HG03520 (cell line): ENCODE data around the gene DDX39B.
"Not testable (repeated sequence)": the region's sequence is repeated elsewhere in the genome, so short reads cannot be mapped to it uniquely, and the experiment has no call there.

Source experiments
- ATAC-seq: cut with Tn5 transposase; IDR thresholded peaks from one replicate; pipeline ENCODE4 v1.9.1; 2021; ENCODE audit warnings: mild to moderate bottlenecking, moderate library complexity; ENCODE audit not compliant: unreplicated experiment

Gene DDX39B

DNA sequence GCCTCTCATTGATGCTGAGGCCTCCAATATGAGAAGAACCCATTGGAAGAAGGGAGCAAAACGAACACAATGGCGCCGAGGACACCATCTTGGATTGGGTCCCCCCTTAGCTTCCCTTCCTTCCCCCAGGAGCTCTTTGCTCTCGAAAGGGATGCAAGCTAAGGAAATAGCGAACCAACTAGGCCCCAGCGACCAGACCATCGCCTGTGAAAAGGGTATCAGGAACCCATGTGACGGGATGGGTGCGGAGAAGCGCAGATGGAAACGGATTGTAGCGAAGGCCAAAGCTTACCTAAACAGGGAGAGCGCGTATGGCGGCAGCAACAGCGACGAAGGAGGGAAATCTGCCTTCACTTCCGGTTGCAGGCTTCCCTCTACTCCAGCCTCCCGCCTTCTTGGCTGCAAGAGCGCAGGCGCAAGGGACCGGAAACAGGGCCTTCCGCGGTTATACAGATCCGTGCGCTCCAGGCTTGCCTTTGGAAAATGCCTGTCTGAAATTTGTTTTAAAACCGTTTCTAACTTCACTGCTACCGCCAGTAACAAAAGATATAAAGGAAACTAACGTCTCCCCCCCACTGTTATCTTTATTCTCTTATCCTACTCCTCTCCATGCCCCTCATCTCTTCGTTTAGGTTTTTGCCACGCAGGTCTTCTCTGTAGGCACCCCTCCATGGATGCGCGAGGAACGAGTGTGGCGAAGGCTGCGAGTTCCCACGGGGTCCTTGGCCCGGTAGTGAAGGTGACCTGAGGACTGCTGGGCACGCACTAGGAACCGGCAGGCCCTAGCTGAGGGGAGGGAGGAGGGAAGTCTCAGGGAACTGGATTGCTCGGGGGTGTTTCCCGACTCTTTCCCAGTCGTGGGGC, at the start of gene DDX39B:
TSS of gene DDX39B (minus strand) at position 346 of the 864 bp plus-strand sequence. CDS start 1,471 bp downstream, outside the sequence.
- ATAC-seq, result peak; percentile 52

DNA sequence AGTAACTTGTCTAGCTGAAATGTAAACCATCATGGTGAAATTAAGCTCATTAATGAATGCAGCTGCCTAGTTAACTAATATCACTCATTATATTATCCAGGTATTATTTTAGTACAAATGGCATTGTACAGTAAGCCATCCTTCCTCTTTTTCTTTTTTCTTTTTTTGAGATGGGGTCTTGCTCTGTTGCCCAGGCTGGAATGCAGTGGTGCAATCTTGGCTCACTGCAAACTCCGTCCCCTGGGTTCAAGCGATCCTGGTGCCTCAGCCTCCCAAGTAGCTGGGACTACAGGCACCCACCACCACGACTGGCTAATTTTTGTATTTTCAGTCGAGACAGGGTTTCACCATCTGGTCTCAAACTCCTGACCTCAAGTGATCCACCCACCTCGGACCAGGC, 48.9 kb upstream of the DDX39B start:
- ATAC-seq, result not testable (repeated sequence)

DNA sequence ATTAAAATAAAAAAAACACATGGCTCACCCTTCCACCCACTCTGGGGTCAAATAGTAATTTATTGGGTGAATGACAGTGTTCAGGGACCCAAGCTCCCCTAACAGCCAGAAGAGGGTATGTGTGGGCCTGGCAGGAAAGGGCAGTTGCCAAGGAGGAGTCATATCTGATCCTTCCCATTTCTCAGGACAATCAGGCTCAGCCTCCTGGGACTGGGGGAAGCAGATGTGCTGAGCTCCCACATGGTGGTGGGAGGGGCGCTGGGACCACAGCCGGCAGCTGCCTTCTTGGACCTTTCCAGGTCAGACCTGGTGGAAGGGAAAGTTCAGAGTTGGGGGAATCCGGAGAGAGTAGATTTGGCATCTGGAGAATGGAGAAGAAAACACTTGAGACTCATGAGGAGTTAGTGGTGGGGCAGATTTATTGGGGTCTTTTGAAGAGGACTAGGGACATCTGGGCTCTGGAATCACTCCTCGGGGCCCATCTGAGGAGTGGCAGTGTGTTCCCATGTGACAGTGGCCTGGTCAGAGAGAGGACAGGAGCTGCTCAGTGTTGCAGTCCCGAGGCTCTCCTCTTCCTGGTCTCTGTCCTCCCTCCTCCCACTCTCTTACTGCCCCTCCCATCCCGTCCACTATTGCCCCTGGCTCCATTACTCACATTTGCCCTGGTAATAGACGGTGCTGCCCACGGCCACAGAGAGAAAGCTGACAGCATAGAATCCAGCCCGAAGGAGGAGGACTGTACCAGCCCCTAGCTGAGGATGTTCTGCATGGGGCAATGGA, 47.3 kb upstream of the DDX39B start:
- ATAC-seq, result no peak

DNA sequence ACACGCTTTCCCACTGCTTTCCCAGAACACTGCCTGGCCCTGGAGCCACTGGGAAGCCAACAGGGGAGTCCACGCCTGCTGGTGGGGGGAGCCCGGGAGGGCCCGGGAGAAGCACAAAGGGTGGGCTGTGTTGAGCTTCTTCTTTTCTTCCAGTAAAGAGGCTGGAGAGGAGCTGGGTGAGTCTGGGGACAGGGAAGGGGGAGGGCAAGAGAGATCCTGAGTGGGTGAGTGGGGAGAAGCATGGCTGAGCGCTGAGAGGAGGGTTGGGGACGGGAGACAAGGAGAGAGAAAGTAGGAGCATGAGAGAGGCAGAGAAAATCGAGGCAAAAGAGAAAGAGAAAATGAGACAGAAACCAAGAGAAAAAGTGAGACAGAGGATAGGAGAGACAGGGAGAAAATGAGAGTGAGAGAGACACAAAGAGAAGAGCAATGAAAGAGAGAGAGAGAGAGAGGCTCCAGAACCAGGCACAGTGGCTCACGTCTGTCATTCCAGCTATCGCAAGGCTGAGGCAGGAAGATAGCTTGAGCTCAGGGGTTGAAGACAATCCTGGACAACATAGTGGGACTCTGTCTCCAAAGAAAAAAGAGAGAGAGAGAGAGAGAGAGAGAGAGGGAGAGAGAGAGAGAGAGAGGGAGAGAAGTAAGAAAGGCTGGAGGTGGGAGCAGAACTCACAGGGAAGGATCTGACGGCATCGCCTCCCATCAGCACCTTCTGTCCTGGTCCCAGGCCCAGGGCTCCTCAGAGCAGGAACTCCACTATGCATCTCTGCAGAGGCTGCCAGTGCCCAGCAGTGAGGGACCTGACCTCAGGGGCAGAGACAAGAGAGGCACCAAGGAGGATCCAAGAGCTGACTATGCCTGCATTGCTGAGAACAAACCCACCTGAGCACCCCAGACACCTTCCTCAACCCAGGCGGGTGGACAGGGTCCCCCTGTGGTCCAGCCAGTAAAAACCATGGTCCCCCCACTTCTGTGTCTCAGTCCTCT, 46.3 kb upstream of the DDX39B start:
- ATAC-seq, result no peak

DNA sequence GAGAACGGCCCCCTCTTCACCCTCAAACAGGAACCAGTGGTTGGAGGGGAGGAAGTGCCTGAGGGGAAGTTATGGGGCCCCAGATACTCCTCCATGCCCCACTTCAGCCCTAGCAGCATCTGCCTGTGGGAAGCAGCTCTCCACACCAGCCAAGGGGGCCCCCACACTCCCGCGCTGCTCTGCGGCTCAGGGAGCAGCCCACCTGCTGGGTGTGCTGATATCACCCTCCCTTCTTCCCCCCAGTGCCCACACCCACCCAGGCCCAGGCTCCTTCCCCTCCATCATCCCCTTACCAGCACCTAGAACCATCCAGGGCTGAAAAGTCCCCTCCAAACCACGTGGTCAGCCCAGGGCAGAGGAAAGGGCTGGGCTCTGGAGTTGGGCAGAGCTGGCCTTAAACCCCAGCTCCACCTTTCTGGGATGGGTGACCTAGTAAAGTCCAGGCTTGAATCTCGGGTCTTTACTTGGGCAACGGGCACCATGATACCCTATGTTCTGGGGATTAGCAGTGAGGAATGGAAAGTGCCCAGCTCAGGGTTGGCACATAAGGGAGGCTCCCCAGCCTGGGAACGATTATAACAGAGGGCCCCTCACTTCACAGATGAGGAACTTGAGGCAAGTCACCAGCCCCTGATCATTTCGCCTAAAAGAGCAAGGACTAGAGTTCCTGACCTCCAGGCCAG, 44.9 kb upstream of the DDX39B start:
- ATAC-seq, result no peak

DNA sequence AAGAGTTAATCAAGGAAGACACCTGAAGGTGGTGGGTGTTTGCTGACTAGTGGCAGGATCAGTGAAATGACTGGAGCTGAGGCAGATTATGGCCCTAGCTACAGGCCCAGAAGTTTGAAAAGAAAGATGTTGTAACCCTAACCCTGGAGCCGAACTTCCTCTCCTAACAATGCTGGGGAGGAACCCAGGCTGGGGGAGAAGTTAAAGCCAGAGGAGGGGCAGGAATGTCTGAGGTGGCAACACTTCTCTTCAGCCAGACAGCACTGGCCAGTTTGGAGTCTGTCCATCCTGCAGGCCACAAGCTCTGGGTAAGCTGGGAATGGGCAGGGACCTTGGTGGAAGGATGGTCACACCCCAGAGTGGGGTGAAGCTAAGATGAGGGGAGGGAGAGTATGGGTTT, 44.2 kb upstream of the DDX39B start, which contains the start of gene LST1:
TSS of gene LST1 (plus strand) at position 270 of the 400 bp plus-strand sequence. CDS start 1,023 bp downstream, outside the sequence.
- no peak for ATAC-seq

DNA sequence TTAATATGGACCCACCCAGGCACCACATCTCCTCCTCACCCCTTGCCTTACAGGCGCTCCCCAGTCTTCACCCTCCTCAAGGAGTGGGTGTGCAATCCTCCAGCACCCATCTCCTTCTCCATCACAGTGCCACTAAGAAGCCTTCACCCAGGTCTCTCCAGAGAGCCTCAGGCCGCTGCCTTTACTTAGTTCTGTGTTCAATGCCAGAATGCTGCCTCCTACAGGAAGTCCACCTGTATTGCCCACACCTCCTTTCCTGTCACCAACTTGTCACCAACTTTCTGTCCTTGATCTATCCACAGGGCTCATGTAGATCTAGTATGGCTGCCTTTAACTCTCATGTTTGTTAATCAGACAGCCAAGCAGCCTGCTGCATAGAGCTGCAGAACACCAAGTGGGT, 43.7 kb upstream of the DDX39B start:
- no peak for ATAC-seq

DNA sequence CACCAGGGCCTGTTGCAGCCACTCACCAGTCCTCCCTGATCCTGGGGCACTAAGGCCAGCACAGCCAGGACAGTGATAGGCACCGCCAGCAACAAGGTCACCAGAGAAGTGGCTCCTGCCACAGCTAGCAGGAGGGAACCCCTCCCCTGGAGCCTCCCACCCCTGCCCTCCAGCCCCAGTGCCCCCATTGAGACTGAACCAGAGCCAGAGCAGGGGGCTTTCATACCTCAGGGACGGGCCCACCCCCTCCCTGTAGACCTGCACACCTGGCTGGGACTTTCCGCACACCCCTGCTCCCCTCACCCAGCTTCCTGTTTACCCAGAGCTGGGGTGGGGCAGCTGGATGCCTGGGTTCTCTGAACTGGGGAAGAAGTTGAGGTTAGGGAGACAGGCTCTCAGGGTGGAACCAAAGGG, 40.4 kb upstream of the DDX39B start, which contains the start of gene LTB:
TSS of gene LTB (minus strand) at position 195 of the 414 bp plus-strand sequence. CDS start at position 188, 7 bp downstream.
- no peak for ATAC-seq

DNA sequence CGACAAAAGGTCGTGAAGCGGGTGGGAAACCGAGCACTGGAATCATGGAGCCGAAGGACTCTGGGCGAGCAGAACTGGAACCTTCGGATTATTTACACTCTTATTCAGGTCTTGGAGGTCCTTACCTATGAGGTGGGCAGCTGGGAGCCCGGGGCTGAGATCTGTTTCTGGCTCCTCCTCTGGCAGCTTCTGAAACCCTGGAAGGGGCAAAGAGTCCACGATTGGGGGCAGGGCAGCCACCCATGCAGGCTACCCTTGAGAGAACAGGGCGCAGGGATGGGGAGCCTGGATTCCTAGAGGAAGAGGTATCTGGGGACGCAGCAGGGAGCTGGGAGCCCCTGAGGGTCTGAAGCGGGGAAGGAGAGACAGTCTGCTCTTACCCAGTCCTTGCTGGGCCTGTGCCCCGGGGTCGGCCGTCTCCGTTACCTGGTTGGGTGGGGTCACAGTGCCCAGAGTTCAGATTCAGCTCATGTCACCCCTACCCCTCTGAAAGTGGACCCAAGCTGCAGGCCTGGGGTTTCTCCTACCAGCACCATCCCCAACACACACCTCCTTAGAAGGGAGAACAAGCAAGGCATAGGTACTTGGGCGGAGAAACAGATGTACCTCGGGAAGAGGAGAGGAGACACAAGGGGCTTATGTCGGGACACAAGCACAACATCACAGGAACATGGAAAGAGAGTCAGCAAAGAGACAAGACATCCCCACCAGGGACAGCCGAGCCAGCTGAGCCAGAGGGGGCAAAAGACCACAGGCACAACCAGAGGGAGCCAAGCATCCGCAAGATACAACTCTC, 39.8 kb upstream of the DDX39B start:
- no peak for ATAC-seq

DNA sequence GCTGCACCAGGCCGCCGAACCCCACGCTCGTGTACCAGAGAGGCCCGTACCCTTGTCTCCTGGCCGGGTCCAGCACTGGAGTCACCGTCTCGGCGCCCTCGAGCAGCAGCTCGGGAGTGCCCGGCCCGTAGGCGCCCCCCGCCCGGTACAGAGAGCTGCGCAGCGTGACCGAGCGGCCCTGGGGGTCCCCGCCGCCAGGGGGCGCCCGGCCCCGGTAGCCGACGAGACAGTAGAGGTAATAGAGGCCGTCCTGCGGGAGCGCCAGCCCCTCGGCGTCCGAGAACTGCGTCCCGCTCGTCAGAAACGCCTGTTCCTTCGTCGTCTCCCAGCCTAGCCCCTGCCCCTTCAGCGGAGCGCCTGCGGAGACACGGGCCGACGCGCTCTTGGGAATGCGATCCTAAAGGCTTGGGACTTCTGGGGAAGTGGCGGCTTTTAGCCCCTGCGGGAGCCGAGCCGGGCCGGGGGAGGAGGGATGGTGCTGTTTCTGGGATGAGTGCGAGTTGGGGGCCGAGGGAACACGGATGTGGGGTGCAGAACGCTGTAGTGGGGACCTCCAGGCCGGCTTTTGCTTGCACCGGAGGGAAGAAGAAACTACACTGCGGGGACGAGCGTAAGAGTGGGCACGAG, 39.1 kb upstream of the DDX39B start:
- ATAC-seq, result peak; percentile 36

DNA sequence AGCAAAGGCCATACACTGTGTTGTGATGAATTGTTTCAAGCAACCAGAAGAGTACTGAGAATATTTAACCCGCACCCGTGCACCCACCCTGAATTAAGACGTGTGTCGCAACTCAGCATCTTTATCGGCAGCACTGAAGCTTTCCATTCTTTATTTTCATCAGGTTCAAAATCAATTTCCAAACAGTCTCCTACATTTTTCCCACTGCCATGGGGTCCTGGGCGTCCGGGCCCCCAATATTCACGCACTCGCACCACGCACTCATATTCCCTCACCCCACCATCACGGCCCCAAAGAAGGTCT, 38.6 kb upstream of the DDX39B start:
- ATAC-seq, result no peak

DNA sequence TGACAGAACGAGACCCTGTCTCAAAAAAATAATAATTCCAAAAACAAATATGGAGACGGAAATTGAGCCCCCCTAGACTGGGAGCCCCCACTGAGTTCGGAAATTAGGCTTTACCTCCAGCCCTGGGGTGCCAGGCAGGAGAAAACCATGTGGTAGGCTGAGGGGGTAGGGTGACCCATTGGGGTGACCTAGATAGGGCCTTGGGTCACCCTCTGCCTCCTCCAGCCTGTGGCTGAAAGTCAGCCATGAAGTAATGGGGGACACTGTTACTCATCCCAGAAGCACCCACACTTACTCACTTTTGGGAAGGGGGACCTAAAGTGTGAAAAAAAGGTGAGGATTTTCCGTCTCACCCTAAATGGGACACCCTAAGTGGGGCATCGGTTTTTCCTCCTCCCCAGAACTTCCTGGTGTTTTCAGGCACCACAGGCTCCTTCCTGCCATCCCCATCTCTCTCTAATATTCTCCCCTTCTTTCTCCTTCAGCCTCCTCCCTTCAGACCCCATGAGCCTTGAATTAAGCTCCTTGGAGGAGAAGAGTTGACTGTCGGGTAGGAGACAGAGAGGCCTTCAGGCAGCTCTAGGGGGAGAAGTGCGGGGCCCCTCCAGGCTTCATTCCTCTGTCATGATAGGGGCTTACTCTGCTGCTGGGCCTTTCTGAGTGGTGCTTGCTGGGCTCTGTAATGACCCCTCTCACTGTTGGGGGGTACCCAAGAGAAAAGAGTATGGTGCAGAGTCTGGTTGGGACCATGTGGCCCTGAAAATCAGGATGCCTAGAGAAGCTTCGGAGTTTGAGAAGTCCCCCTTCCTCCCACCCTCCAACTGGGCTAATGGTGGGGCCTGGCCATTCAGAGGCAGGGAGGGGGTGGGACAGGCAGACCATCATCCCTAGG, 38.0 kb upstream of the DDX39B start:
- no peak for ATAC-seq

DNA sequence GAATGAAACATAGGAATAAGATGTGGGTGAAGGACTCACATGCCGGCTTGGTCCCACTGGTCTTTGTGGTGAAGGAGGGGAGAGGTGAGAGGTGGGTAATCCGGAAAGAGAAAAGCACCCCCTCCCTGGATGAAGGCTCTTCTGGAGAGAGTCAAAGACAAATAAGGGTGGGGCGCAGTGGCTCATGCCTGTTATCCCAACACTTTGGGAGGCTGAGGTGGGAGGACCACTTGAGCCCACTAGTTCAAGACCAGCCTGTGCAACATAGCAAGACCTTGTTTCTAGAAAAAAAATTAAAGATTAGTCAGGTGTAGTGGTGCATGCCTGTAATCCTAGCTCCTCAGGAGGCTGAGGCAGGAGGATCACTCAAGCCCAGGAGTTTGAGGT, 37.3 kb upstream of the DDX39B start:
- no peak for ATAC-seq

DNA sequence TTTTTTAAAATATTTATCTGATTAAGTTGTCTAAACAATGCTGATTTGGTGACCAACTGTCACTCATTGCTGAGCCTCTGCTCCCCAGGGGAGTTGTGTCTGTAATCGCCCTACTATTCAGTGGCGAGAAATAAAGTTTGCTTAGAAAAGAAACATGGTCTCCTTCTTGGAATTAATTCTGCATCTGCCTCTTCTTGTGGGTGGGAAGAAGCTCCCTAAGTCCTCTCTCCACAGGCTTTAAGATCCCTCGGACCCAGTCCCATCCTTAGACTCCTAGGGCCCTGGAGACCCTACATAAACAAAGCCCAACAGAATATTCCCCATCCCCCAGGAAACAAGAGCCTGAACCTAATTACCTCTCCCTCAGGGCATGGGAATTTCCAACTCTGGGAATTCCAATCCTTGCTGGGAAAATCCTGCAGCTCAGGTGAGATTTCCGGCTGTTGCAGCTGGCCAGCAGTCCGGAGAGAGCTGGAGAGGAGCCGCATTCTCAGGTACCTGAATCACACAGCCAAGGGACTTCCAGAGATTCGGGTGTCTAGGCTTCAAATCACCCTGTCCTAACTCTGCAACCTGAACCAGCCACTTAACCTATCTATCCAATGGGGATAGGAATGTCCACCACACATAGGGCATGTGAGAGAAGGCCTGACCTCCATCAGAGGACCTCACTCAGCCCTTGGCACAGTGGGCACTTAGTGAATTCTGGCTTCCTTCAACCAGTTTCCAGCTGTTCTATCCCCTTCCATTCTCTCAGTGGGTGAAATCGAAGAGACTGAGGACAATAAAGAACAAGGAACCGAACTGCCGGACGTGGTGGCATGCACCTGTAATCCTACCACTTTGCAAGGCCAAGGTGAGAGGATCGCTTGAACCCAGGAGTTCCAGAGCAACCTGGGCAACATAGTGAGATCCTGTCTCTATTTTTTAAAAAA, 36.6 kb upstream of the DDX39B start:
- no peak for ATAC-seq

DNA sequence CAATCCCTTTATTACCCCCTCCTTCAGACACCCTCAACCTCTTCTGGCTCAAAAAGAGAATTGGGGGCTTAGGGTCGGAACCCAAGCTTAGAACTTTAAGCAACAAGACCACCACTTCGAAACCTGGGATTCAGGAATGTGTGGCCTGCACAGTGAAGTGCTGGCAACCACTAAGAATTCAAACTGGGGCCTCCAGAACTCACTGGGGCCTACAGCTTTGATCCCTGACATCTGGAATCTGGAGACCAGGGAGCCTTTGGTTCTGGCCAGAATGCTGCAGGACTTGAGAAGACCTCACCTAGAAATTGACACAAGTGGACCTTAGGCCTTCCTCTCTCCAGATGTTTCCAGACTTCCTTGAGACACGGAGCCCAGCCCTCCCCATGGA, 35.8 kb upstream of the DDX39B start:
- ATAC-seq, result no peak

DNA sequence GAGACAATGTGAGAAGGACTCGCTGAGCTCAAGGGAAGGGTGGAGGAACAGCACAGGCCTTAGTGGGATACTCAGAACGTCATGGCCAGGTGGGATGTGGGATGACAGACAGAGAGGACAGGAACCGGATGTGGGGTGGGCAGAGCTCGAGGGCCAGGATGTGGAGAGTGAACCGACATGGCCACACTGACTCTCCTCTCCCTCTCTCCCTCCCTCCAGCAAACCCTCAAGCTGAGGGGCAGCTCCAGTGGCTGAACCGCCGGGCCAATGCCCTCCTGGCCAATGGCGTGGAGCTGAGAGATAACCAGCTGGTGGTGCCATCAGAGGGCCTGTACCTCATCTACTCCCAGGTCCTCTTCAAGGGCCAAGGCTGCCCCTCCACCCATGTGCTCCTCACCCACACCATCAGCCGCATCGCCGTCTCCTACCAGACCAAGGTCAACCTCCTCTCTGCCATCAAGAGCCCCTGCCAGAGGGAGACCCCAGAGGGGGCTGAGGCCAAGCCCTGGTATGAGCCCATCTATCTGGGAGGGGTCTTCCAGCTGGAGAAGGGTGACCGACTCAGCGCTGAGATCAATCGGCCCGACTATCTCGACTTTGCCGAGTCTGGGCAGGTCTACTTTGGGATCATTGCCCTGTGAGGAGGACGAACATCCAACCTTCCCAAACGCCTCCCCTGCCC, 35.2 kb upstream of the DDX39B start:
- no peak for ATAC-seq
